GM21528 (cell line): Measurements from ENCODE around the gene TPRG1.

Experiments
- ATAC-seq: cut with Tn5 transposase; IDR thresholded peaks from one replicate; pipeline ENCODE4 v1.9.1; 2021; ENCODE audit warnings: mild to moderate bottlenecking, moderate library complexity; ENCODE audit not compliant: unreplicated experiment, low FRiP score

TPRG1 gene

GRCh38 chr3:189227249-189227648 lies 55.5 kb downstream of the TPRG1 start:
- ATAC-seq, result no peak

GRCh38 chr3:189229196-189229828 lies 57.5 kb downstream of the TPRG1 start:
- ATAC-seq, result peak; percentile 57

GRCh38 chr3:189232790-189233189 lies 61.0 kb downstream of the TPRG1 start:
- no peak for ATAC-seq

- ATAC-seq, result no peak
These were observed 61.6 kb downstream of the TPRG1 start for GRCh38 chr3:189233225-189233858.

GRCh38 chr3:189235214-189235613 lies 63.4 kb downstream of the TPRG1 start:
- ATAC-seq, result no peak

GRCh38 chr3:189236352-189236751 lies 64.6 kb downstream of the TPRG1 start:
- ATAC-seq, result no peak

GRCh38 chr3:189237526-189237925 lies 65.8 kb downstream of the TPRG1 start:
- ATAC-seq, result no peak

- ATAC-seq, result no peak
These were observed 66.3 kb downstream of the TPRG1 start for GRCh38 chr3:189238071-189238470.

- no peak for ATAC-seq
These were observed 67.8 kb downstream of the TPRG1 start for GRCh38 chr3:189239616-189240015.

- no peak for ATAC-seq
These were observed 78.2 kb downstream of the TPRG1 start for GRCh38 chr3:189249987-189250386.

- no peak for ATAC-seq
These were observed 86.5 kb downstream of the TPRG1 start for GRCh38 chr3:189258261-189258660.

GRCh38 chr3:189260556-189261493 lies 89.1 kb downstream of the TPRG1 start:
- no peak for ATAC-seq

- no peak for ATAC-seq
These were observed 91.0 kb downstream of the TPRG1 start for GRCh38 chr3:189262746-189263145.

GRCh38 chr3:189267981-189268613 lies 96.3 kb downstream of the TPRG1 start:
- no peak for ATAC-seq

GRCh38 chr3:189269365-189269764 lies 97.6 kb downstream of the TPRG1 start:
- no peak for ATAC-seq

GRCh38 chr3:189270248-189270832 lies 98.6 kb downstream of the TPRG1 start:
- no peak for ATAC-seq

GRCh38 chr3:189272500-189273119 lies 100.8 kb downstream of the TPRG1 start:
- no peak for ATAC-seq

GRCh38 chr3:189273736-189274135 lies 102.0 kb downstream of the TPRG1 start:
- no peak for ATAC-seq

GRCh38 chr3:189275182-189275581 lies 103.4 kb downstream of the TPRG1 start:
- ATAC-seq, result no peak

GRCh38 chr3:189275852-189276251 lies 104.1 kb downstream of the TPRG1 start:
- ATAC-seq, result no peak
